NCI-H460 (cell line): ENCODE measurements around the gene NRK. TPM values are rescaled to one million over a fixed set of nuclear protein-coding genes. Genes with fewer than 3 reads are reported as not detected.
"Not testable (repeated sequence)": the region's sequence is repeated elsewhere in the genome, so short reads cannot be mapped to it uniquely, and the experiment has no call there.

Experiments
- DNase-seq: peaks from one replicate; pipeline ENCODE4 v3.0.0-alpha.2; 2016; ENCODE audit warnings: low read depth; ENCODE audit errors: extremely low read depth
- polyA plus RNA-seq: library from polyadenylated mRNA; depleted of rRNA; stranded (reverse); fragments of >200 nt; gene quantifications from 2 replicates; pipeline ENCODE4 v1.2.3, GENCODE V29; 2014; cell fraction: nucleus; rRNA removed
- total RNA-seq: library from RNA; depleted of rRNA; stranded (reverse); fragments of >200 nt; shearing (Covaris generic); gene quantifications from 2 replicates; pipeline ENCODE4 v1.2.3, GENCODE V29; 2014; rRNA removed

NRK gene, protein sequence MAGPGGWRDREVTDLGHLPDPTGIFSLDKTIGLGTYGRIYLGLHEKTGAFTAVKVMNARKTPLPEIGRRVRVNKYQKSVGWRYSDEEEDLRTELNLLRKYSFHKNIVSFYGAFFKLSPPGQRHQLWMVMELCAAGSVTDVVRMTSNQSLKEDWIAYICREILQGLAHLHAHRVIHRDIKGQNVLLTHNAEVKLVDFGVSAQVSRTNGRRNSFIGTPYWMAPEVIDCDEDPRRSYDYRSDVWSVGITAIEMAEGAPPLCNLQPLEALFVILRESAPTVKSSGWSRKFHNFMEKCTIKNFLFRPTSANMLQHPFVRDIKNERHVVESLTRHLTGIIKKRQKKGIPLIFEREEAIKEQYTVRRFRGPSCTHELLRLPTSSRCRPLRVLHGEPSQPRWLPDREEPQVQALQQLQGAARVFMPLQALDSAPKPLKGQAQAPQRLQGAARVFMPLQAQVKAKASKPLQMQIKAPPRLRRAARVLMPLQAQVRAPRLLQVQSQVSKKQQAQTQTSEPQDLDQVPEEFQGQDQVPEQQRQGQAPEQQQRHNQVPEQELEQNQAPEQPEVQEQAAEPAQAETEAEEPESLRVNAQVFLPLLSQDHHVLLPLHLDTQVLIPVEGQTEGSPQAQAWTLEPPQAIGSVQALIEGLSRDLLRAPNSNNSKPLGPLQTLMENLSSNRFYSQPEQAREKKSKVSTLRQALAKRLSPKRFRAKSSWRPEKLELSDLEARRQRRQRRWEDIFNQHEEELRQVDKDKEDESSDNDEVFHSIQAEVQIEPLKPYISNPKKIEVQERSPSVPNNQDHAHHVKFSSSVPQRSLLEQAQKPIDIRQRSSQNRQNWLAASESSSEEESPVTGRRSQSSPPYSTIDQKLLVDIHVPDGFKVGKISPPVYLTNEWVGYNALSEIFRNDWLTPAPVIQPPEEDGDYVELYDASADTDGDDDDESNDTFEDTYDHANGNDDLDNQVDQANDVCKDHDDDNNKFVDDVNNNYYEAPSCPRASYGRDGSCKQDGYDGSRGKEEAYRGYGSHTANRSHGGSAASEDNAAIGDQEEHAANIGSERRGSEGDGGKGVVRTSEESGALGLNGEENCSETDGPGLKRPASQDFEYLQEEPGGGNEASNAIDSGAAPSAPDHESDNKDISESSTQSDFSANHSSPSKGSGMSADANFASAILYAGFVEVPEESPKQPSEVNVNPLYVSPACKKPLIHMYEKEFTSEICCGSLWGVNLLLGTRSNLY (N-terminal part only)
- not detected in 2 replicates for total RNA-seq
- not detected in 2 replicates for polyA plus RNA-seq

DNA sequence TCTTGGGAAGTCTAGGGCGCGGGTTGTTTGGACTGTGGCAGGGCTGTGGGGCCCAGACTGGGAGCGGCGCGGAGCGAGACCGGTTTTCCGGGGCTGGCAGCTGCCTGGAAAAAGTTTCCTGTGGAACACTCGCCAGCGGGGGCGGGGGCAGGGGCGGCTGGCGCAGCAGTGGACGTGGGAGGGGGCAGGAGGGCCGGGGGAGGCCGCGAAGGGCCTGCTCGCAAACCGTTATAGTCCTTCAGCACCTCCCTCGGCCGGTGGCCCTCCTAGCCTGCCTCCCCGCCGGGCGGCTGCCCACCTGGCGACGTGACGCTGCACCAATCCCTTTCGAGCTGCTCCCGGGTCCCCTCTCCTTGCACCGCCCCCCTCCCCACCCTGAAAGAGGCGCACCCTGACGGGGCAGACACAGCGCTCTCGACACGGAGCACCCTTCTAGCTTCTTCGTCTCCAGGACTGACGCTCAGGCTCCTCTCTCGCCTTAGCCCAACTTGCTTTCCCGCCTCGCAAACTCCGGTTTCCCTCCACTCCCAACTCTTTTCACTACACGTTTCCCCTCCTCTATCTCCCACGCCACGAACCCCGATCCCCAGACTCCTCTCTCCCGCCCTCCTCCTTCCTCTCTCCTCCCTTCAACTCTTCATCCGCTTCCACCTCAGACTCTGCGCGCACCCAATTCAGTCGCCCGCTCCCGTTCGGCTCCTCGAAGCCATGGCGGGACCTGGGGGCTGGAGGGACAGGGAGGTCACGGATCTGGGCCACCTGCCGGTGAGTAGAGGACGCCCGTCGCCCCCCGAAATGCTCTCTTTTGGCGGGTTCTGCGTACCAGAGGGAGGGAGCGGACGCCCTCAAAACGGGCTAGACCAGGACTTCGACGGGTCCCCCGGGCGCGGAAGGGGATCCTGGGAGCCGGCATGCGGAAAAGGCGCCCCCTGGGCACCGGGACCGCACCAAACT, at the start of gene NRK:
Gene NRK (plus strand): TSS at position 402 of the 954 bp plus-strand sequence. CDS start 307 bp downstream, at position 709.
- DNase-seq = no peak

DNA sequence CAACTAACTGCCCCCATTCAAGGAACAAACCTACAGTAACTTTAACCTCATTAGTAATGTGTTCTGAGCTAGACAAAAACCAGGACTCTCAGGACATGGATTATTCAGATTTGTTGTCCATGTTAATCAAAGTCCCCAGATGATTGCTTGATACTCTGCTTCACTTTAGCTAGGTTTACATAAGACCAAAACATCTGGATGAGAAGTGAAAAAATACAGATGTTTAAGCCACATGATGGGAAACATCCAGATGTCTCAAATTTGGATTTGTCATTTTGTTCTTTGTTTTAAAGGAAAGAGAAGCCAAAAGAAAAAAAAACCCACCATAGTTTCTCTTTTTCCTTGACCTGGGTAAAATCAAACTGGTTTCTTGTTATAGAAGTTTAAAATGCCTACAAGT, 48.5 kb upstream of the NRK start:
- no peak for DNase-seq

DNA sequence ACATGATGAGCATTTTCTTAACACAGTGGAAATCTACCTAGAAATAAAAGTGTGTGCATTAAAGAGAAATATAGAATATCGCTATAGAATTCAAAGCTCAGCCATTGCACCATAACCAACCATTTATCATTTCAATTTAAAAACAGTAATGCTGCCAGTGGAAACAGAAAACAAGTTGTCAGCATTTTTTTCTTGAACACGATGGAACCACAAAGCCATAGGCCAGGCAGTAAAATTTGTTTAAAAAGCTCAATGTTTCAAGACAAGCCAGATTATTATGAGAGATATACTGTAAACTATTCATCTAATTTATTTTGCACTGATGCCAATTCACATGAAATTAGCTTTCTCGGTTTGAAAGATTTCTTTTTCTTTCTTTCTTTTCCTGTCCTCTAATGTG, 46.7 kb upstream of the NRK start:
- DNase-seq = no peak

DNA sequence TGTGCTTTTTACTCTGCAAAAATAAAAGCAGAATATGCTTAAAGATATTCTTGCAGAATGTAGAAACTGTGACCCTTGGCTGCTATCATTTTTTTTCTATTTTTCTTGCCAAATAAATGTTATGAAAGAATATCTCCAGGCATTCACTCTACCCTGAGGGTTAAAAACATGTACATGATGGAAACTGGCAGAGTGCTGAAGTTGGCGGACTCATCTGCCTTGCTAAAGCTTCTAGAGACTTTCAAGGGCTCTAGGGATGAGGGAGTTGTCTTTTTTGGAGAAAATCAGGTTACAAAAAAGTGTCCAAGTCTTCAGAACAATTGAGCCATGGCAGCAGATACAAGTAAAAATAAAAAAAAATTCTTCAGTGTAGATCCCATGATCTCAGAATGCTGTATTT, 40.5 kb upstream of the NRK start:
- no peak for DNase-seq

DNA sequence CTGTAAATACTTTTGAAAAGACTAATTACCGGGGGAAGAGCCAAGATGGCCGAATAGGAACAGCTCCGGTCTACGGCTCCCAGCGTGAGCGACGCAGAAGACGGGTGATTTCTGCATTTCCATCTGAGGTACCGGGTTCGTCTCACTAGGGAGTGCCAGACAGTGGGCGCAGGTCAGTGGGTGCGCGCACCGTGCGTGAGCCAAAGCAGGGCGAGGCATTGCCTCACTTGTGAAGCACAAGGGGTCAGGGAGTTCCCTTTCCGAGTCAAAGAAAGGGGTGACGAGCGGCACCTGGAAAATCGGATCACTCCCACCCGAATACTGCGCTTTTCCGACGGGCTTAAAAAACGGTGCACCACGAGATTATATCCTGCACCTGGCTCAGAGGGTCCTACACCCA, 25.5 kb upstream of the NRK start:
- DNase-seq = not testable (repeated sequence)

DNA sequence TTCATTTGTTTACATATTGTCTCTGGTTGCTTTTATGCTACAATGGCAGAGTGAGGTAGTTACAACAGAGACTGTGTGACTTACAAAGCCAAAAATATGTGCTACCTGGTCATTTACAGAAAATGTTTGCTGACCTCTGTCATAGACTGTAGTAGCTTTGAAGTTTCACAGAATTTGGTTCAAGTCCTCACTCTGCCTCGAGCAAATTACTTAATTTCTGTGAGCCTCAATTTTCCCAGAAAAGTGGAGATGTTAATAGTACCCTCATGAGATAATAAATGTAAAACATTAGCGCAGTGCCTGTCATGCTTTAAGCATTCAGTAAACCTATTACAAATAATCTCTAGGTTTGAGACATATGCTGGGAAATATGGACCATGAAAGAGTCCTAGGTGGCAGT, 18.4 kb upstream of the NRK start:
- no peak for DNase-seq

DNA sequence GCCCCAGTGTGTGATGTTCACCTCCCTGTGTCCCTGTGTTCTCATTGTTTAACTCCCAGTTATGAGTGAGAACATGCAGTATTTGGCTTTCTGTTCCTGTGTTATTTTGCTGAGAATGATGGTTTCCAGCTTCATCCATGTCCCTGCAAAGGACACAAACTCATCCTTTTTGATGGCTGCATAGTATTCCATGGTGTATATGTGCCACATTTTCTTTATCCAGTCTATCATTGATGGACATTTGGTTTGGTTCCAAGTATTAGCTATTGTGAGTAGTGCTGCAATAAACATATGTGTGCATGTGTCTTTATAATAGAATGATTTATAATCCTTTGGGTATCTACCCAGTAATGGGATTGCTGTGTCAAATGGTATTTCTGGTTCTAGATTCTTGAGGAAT, 16.7 kb upstream of the NRK start:
- DNase-seq = not testable (repeated sequence)

DNA sequence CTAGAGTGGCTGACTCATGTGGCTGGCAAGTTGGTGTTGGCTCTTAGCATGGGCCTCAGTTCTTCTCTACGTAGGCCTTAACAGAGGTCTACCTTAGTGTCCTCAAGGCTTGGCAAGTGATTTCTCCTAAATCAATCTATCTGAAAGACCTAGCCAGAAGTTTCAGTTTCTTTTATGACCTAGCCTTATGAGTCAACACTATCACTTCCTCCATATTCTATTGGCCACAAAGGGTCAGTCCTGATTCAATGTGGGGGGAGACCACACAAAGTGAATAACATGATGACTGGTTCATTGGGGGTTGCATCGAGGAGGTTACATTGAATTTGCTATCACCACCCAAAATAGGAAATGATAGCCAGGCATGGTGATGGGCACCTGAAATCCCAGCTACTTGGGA, 5.8 kb upstream of the NRK start:
- DNase-seq = no peak

DNA sequence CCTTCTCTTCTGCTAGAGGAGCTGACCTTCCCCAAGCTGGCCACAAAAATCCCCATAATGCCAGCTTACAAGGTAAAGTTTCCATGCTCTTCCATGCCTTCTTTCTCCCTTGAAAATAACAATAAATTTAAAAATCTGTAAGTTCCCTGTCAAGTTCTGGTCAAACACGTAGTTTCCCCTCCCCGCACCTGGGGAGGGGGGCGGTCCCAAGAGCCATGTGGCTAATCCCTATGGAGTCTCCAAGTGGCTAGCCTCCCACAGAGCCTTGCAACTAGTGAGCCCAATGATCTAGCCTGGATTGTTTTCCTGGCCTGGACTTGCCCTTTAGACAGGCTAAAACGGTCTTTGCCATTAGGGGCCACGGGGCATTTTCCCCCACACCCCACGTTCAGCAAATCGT, 2.1 kb upstream of the NRK start:
- DNase-seq = no peak

DNA sequence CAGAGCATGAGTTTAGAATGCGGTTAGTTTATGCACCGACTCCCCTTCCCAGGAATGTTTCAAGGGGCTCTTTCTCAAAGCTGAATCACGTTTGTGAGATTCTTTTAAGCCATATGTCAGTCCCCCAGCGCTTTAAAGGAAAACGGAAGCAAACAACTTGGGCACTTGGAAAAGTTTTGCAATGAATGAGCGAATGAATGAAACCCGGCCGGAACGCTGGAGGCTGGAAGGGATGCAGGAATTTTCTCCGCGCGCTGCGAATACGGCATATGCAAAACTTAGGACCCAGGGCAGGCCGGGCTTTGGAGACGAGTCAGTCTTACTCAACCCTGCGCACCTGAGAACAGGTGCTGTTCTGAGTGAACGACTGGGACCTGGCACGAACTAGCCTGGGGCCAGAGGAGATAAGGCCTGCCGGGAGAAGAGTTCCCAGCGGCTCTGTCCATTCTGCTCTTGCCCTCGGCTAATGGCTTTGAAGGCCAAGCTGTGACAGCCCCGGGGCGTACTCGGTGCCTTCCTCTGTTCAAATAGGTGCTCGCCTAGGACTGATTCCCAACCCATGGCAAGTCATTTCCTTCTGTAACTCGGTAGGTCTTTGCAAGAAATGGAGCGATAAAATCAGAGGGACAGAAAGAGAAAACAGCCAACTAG, 743 bp upstream of the NRK start:
- no peak for DNase-seq

DNA sequence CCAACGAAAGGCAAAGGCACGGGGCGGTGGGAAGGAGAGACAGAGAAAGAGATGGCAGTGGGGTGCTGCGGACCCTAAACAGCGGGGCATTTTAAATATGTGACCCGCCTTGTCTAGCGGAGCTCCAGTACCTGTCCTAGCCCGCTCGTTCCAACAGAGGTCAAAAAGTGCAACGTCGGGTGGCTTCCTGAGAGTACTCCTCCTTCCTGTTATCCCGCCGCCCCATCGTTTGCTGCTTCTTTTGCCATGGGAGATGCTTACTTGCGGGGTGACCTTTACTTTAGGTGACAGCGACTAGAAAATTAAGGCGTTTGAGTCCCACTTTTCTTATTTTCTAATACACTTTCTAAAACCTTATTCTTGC, 735 bp downstream of the NRK start:
- DNase-seq = no peak

DNA sequence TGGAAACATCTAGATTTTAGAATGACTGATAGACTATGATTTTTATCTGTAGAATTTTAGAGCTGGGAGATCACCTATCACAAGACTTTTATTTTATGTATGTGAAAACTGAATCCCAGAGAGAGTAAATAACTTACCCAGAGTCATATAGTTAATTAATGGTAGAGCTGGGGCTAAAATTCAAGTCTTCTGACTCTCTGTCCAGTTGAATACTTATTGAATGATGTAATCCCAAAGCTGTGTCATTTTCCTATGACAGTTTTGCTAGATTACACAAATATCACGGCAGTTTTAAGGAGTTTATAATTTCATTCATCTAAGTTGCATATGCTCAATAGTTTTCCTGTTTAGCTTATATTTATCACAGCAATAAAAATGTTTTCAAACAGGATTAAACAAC, 6.7 kb downstream of the NRK start:
- no peak for DNase-seq

DNA sequence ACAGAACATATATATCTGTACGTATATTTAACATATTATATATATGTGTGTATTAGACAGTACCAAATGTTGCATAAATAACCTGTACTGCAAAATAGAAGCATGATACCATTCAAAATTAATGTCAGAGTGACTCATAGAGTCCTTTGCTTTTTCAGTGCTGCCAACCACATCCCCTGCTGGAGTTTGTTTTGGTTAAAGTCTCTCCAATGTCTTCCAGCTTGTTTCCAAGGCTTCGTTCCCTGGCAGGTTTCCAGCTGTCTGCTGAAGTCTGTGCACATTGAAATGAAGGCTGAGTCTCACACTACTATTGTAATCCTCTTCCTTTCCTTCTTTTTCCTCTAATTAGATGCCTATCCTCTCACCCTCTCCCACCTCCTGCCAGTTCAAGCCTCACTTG, 14.9 kb downstream of the NRK start:
- DNase-seq = no peak

DNA sequence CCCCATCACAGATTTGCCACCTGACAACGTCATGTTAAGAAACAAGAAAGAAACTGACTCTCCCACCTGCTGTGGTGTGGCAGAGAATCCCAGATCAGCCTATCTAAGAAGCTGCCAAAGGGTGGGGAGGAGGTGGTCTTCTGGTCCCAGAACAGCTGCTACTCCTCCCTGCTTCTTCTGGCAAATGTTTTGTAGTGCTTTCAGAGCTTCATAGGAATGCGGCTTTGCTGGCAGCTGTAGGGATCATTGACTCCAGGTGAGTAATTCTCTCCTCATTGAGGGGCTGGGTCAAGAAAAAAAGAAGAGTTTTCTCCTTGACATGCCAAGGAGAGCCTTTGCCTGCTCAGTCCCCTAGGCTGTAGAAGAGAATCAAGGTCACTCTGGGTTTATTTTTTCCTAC, 23.3 kb downstream of the NRK start:
- no peak for DNase-seq

DNA sequence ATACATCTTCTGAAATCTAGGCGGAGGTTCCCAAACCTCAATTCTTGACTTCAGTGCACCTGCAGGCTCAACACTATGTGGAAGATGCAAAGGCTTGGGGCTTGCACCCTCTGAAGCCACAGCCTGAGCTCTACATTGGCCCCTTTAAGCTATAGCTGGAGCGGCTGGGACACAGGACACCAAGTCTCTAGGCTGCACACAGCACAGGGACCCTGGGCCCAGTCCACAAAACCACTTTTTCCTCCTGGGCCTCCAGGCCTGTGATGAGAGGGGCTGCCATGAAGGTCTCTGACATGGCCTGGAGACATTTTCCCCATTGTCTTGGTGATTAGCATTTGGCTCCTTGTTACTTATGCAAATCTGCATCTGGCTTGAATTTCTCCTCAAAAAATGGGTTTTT, 27.8 kb downstream of the NRK start:
- not testable (repeated sequence) for DNase-seq

DNA sequence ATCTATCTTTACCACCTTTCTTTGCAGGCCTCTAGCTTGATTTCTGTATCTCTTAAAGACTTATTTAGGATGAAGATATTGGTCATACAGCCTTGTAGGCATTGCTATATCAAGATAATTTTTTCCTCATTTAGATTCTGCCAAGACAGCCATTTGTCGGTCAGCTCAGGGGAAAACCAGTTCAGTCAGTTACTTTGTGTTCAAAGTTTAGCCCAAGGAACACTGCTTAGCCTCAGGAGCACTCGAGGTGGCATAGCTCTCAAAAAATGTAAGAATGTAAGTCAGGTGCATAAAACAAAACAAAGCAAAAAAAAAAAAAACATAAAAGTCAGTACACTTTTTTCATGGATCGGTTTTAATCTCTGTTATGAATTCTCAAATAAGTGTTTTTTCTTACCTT, 43.4 kb downstream of the NRK start:
- DNase-seq = no peak

DNA sequence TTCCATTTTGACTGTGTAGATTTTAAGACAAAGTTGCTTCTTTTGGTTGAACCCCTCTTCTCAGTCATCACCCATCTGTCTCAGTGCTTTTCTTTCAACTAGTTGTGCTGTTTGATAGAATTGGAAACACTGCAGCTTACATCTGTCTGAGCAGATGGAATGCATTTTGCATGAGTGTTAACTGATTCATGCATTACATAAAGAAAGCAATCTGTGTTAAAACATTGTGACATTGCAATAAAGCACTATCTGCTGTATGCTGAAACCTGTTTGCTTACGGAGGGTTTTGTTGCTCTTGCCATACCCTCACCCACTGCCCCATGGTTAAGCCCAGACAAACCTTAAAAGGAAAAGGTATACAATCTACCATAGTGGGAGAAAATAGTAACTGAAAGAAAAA, 47.4 kb downstream of the NRK start:
- no peak for DNase-seq

DNA sequence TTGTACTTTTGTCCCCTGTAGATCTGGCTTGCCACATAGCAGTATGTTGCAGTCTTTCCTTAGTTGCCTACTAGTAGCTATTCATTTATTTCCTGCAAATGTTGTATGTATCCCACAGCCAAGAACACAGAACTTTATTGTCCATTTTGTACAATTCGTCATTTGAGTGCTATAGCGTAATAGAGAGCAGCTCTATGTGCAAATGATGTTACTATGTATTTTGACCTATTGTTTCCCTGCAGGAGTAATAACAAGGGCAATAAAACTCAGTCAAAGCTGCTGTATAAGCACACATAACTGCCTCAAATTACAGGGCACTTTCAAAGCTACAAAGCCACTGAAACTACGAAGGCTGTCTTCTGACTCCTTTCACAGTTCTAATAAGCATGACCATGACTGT, 48.1 kb downstream of the NRK start:
- DNase-seq = no peak

DNA sequence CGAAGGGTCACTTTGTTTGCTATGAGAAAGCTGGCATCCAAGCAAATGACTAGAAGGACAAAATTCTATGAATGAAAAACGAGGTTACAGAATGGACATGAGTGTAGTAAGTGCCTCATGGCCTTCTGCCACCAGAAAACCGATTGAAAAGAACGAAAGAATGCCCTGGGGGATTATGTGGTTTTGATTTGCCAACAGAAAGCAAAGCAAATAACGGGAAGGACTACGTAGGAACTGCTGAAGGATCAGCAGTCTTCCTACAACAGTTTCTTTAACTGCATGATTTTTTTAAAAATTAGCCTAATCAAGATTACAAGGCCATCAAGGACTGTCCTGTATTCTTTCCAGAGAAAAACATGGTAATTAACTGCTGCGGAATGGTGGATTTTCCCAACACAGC, 50.6 kb downstream of the NRK start:
- DNase-seq = no peak
